HG02610 (cell line): ENCODE data around the gene EML6.

Source experiments
- ATAC-seq: cut with Tn5 transposase; IDR thresholded peaks from one replicate; pipeline ENCODE4 v1.9.1; 2021; ENCODE audit warnings: mild to moderate bottlenecking, moderate library complexity; ENCODE audit not compliant: unreplicated experiment

Gene EML6

DNA sequence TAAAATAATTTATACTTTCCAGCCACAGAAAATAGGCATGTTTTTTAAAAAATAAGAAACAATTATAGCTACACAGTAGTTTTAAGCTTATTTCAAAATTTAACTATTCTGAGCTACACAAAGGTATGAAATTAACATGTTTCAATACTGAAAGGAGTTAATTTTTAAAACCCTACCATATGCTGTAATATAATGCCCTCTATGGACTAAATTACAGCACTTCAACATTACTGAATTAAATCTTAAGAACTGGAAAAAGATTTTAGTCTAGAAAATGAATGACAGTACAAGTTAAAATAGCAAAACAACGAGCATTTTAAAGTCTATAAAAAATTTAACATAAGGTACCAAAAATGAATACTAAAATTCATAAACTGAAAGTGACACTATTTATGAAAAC, 290.5 kb downstream of the EML6 start:
- ATAC-seq, result no peak

DNA sequence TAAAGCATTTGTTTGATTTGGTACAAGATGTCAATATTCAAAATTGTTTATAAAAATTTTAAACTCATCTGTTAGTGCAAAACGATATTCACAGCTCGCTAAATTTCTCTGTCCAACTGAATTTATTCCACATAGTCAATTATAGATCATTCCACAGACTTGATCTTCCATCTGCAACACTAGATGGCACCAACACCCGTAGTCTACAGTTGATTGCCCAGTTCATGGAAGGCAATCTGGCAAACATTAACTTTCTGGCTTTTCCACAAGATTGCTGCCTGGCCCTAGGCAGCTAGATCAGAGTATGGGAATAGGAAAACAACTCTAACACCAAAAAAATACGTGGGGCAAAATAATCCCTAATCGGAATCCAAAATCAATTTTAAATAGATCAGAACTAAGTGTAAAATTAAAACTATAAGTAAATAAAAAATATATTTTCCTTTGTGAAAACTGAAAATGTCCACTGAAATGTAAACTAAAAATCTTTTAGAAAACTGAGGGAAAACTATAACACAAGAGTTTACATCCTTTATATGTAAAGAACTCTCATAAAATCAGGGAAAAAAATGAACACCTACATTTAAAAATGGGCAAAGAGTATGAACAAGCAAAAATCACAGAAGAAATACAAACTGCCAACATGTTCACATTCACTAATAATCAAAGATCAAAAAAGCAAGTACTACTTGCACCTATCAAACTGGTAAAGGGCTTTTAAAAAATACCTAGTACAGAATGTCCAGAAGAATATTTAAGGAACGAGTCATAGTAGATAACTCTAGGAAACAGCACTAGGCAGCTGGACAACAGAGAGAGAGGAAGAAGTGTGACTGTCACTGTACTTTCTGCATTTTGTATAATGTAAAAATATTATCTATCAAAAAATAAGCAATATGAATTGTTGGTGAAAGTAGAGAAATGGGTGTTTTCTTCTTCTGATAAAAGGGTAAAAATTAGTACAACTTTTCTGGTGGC, 291.8 kb downstream of the EML6 start:
- ATAC-seq, result peak; percentile 33

DNA sequence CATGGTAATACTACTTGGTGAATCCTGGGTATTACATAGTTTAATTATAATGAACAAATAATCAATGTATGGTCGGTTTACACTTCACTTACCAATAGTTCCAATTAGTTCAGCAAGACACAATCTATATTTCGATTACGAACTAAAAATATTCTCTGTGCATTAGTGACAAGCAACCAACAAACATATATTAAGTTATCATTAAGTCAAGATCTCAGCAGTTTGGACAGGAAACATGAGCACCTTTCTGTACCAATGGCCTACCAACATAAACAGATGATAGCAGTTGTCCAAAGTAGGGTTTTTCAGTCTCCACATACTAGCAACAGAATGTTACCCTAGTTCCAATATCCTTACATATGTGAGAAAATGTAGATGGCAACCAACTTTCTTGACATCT, 294.0 kb downstream of the EML6 start:
- ATAC-seq, result no peak

DNA sequence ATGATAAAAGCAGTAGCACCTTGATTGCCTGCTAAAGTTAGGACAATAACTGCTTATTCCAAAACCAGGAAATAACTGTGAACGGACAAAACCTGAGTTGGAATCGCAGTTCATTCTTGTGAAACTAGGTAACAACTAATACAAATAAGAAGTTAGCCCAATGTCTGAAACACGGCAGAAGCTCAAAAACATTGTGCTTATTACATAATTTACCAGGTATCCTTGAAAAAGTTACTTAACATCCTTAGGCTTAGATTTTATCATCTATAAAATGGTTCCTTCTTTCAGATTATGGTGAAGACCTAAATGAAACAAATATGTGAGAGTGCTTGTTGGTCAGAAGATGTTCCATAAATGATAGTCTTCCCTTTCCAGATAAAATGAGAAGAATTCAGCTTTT, 294.4 kb downstream of the EML6 start:
- ATAC-seq, result no peak

DNA sequence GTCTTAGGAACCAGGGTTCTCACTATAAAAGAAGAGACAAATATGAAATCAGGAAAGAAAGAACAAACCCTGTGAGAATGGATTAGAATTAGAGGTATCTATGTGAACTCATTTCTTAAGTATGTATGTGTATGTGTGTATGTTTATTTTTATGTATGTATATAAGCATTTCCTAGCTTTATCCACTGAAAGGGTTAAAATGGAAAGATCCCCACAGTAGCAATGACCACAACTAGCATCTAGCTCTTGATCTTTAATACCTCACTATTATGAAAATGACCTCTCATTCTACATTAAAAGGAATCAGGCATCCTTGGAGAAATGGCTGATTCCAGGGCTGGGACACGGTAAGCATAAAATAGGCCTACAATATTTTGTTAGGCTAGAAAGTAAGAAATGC, 295.2 kb downstream of the EML6 start:
- ATAC-seq, result no peak

DNA sequence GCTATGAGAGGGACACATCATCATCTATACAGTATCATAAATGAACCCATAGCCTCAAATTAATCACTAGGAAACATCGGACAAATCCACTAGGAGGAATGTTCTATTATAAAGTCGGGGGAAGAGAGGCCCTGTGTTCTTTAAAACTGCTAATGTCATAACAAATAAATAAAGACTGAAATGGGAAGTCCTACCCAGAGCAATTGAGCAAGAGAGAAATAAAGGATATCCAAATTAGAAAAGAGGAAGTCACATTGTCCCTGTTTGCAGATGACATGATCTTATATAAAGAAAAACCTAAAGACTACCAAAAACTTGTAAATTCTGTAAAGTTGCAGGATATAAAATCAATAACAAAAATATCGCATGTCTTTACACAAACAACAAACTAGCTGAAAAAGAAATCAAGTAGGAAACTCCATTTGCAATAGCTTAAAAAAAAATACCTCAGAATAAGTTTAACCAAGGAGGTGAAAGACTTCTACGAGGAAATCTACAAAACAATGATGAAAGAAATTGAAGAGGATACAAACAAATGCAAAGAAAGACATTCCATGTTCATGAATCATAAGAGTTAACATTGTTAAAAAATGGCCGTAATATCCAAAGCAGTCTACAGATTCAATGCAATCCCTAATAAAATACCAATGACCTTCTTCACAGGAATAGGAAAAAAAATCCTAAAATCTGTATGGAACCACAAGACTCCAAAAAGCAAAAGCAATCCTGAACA, 296.2 kb downstream of the EML6 start:
- no peak for ATAC-seq
